Nephron progenitor cell (in vitro differentiated cells): ENCODE results near the gene NMUR1.

Experiments used
- DNase-seq: peaks from one replicate; pipeline ENCODE4 v3.0.0; 2021
- H3K27ac Mint-ChIP-seq: 2 replicates; pipeline ENCODE4 v1.8.0; 2021; ENCODE audit warnings: mild to moderate bottlenecking, moderate library complexity, mixed read lengths
- H3K27me3 Mint-ChIP-seq: 2 replicates; pipeline ENCODE4 v1.8.0; 2021; ENCODE audit warnings: mild to moderate bottlenecking, low read depth, mixed read lengths; ENCODE audit not compliant: poor library complexity
- H3K36me3 Mint-ChIP-seq: 2 replicates; pipeline ENCODE4 v1.8.0; 2021; ENCODE audit warnings: low read depth, mixed read lengths
- H3K4me1 Mint-ChIP-seq: 2 replicates; pipeline ENCODE4 v1.8.0; 2021; ENCODE audit warnings: mixed read lengths
- H3K4me3 Mint-ChIP-seq: 2 replicates; pipeline ENCODE4 v1.8.0; 2021; ENCODE audit warnings: mild to moderate bottlenecking, moderate library complexity, mixed read lengths
- H3K9me3 Mint-ChIP-seq: 2 replicates; pipeline ENCODE4 v1.8.0; 2021; ENCODE audit warnings: mild to moderate bottlenecking, moderate library complexity, mixed read lengths
- TF ChIP-seq, protein P1 (sequence below): fragments of 200-600 bp; sonication (generic); IDR thresholded peaks from 2 replicates; pipeline ENCODE4 v1.5.0; 2021; ENCODE audit warnings: antibody characterized with exemption

Gene NMUR1

DNA sequence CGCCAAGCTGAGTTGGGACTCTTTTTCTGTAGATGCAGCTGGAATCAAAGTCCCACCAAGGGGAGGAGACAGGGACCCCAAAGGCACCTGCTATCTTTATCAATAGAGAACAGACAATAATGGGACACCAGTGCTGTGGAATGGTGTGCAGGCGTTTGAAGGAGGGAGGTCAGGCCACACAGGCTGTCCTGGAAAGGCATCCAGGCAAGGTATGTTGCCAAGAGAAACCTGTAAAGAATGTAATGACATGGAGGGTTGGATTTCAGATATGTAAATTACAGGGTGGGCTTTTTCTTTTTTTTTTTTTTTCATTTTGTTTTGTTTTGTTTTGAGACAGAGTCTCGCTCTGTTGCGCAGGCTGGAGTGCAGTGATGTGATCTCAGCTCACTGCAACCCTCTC is 9.7 kb upstream of the NMUR1 start:
- H3K4me3 Mint-ChIP-seq, result no peak overlapping the region
- DNase-seq, result no peak
- H3K36me3 Mint-ChIP-seq, result peaks cover under 1% of the 10 kb centered on the region
- TF ChIP-seq, protein P1, sequence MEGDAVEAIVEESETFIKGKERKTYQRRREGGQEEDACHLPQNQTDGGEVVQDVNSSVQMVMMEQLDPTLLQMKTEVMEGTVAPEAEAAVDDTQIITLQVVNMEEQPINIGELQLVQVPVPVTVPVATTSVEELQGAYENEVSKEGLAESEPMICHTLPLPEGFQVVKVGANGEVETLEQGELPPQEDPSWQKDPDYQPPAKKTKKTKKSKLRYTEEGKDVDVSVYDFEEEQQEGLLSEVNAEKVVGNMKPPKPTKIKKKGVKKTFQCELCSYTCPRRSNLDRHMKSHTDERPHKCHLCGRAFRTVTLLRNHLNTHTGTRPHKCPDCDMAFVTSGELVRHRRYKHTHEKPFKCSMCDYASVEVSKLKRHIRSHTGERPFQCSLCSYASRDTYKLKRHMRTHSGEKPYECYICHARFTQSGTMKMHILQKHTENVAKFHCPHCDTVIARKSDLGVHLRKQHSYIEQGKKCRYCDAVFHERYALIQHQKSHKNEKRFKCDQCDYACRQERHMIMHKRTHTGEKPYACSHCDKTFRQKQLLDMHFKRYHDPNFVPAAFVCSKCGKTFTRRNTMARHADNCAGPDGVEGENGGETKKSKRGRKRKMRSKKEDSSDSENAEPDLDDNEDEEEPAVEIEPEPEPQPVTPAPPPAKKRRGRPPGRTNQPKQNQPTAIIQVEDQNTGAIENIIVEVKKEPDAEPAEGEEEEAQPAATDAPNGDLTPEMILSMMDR, result no peak
- no peak overlapping the region for H3K27ac Mint-ChIP-seq
- peaks cover 16% of the 10 kb centered on the region for H3K9me3 Mint-ChIP-seq
- H3K4me1 Mint-ChIP-seq, result peaks cover 1% of the 10 kb centered on the region
- H3K27me3 Mint-ChIP-seq, result peaks cover 12% of the 10 kb centered on the region

DNA sequence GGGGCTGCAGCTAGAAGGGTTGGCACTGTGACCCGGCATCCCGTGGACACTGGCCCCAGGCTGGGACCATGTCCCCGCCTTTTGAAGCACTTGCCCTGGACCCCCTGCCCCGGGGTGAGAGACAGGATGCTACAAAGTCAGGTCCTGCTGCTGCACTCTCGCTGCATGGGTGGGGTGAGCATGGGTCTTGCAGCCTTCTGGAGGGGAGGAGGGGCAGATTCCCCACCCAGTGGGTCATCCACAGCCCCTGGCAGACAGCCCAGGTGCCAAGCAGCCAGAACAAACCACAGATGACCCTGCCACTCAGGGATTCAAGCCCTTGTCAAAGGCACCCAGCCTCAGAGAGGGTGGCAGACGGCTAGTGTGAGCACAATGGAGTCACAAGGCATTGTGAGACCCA is 5.7 kb upstream of the NMUR1 start:
- no peak for DNase-seq

DNA sequence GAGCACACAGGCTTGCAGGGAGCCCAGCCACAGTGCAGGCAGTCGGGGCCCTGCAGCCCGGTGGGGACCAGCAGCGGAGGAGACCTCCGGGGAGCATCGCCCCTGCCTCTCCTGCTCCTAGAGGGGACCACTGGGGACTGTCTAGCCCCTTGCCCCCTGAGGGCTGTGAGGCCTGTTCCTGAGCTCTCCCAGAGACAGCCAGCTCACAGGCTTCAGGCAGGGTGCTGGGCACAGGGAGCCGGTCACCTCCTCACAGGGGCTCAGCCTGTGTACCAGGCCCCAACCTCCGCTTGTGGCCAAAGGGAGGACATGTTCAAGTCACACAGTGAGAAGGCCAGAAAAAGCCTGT is 3.5 kb upstream of the NMUR1 start:
- no peaks in the 10 kb centered on the region for H3K4me1 Mint-ChIP-seq
- H3K4me3 Mint-ChIP-seq, result no peak overlapping the region
- no peaks in the 10 kb centered on the region for H3K9me3 Mint-ChIP-seq
- no peak overlapping the region for H3K27ac Mint-ChIP-seq
- TF ChIP-seq, protein P1, result no peak
- H3K27me3 Mint-ChIP-seq, result peaks cover 29% of the 10 kb centered on the region
- no peak for DNase-seq
- H3K36me3 Mint-ChIP-seq, result no peaks in the 10 kb centered on the region

More for the DNA sequence above, 5.7 kb upstream of the NMUR1 start:
- Mint-ChIP-seq H3K27ac (no peak overlapping the region), H3K4me1 (no peaks in the 10 kb centered on the region), H3K36me3 (no peaks in the 10 kb centered on the region), H3K4me3 (no peak overlapping the region), H3K27me3 (peaks cover 16% of the 10 kb centered on the region), H3K9me3 (no peaks in the 10 kb centered on the region)
- TF ChIP-seq, protein P1, result no peak

- H3K27ac Mint-ChIP-seq, result peak overlapping the region; percentile 78
- no peaks in the 10 kb centered on the region for H3K9me3 Mint-ChIP-seq
- peaks cover 34% of the 10 kb centered on the region for H3K27me3 Mint-ChIP-seq
- H3K4me3 Mint-ChIP-seq, result no peak overlapping the region
- no peak for DNase-seq
- no peaks in the 10 kb centered on the region for H3K4me1 Mint-ChIP-seq
- TF ChIP-seq, protein P1, result no peak
- no peaks in the 10 kb centered on the region for H3K36me3 Mint-ChIP-seq
These were observed 3.0 kb upstream of the NMUR1 start for GRCh38 chr2:231533086-231533776.

DNA sequence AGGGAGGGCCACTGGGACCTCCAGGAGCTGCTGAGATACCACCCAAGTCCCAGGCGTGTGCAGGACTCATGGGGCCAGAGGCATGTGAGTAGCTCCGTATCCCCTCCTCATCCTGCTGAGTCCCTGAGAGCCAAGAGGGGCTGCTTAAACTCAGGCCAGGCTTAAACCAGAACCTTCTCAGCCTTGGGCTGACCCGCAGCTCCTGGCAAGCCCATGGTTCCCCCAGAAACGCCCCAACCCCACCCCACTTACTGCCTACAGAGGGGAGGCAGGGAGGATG is 2.5 kb upstream of the NMUR1 start:
- TF ChIP-seq, protein P1, result no peak
- no peak overlapping the region for H3K27ac Mint-ChIP-seq
- H3K36me3 Mint-ChIP-seq, result no peaks in the 10 kb centered on the region
- DNase-seq, result no peak
- H3K27me3 Mint-ChIP-seq, result peaks cover 40% of the 10 kb centered on the region
- no peaks in the 10 kb centered on the region for H3K9me3 Mint-ChIP-seq
- H3K4me3 Mint-ChIP-seq, result no peak overlapping the region
- no peaks in the 10 kb centered on the region for H3K4me1 Mint-ChIP-seq
